NCI-H2196 treated with DMSO at 0.1 percent for 48 hours (cell line): Measurements from ENCODE around the gene ATP2C2.
"Not testable (repeated sequence)": the region's sequence is repeated elsewhere in the genome, so short reads cannot be mapped to it uniquely, and the experiment has no call there.

Experiments
- DNase-seq: peaks from one replicate; lab custom pipeline; 2025; ENCODE audit not compliant: unreplicated experiment; lab: John Stamatoyannopoulos, UW

Gene ATP2C2

GRCh38 chr16:84339766-84340165, 28.6 kb upstream of the ATP2C2 start:
- no peak for DNase-seq

GRCh38 chr16:84340325-84341040, 27.9 kb upstream of the ATP2C2 start:
- DNase-seq, result no peak

GRCh38 chr16:84341528-84342295, 26.6 kb upstream of the ATP2C2 start:
- no peak for DNase-seq

- DNase-seq, result not testable (repeated sequence)
Measured at GRCh38 chr16:84343800-84344199, 24.5 kb upstream of the ATP2C2 start.

GRCh38 chr16:84344781-84345180, 23.6 kb upstream of the ATP2C2 start:
- DNase-seq, result no peak

- DNase-seq, result no peak
Measured at GRCh38 chr16:84347161-84347560, 21.2 kb upstream of the ATP2C2 start.

- DNase-seq, result no peak
Measured at GRCh38 chr16:84348386-84348888, 19.9 kb upstream of the ATP2C2 start.

- no peak for DNase-seq
Measured at GRCh38 chr16:84349862-84350684, 18.3 kb upstream of the ATP2C2 start.

GRCh38 chr16:84350685-84351400, 17.5 kb upstream of the ATP2C2 start:
- DNase-seq, result no peak

GRCh38 chr16:84351630-84352029, 16.7 kb upstream of the ATP2C2 start:
- DNase-seq, result no peak

- DNase-seq, result no peak
Measured at GRCh38 chr16:84354306-84354705, 14.0 kb upstream of the ATP2C2 start.

- DNase-seq, result no peak
Measured at GRCh38 chr16:84355149-84355548, 13.2 kb upstream of the ATP2C2 start.

- DNase-seq, result no peak
Measured at GRCh38 chr16:84356176-84356575, 12.2 kb upstream of the ATP2C2 start.

GRCh38 chr16:84356591-84357116, 11.7 kb upstream of the ATP2C2 start:
- DNase-seq, result peak; percentile 36

- DNase-seq, result peak; percentile 17
Measured at GRCh38 chr16:84357191-84357651, 11.1 kb upstream of the ATP2C2 start.

GRCh38 chr16:84358601-84359295, 9.6 kb upstream of the ATP2C2 start:
- DNase-seq, result no peak

- no peak for DNase-seq
Measured at GRCh38 chr16:84359326-84359725, 9.0 kb upstream of the ATP2C2 start.

- DNase-seq, result no peak
Measured at GRCh38 chr16:84360170-84360569, 8.2 kb upstream of the ATP2C2 start.

GRCh38 chr16:84360748-84361147, 7.6 kb upstream of the ATP2C2 start:
- no peak for DNase-seq

GRCh38 chr16:84361546-84361945, 6.8 kb upstream of the ATP2C2 start:
- no peak for DNase-seq
